Thyroid gland (tissue), 4 donors: Measurements from ENCODE around the gene CDH23.

ENCODE experiments used
- CTCF ChIP-seq, 6 experiments: fragments of 200-600 bp in 3 of 6; fragments of 450-650 bp in 3 of 6; sonication (generic) in 3 of 6; IDR thresholded peaks; one replicate each; pipeline ENCODE4 v1.5.1; 2016 to 2019; ENCODE audit warnings: antibody characterized with exemption in 6 of 6, mild to moderate bottlenecking in 2 of 6, inconsistent platforms in 1 of 6, moderate library complexity in 1 of 6
- POLR2A ChIP-seq, 2 donors: fragments of 450-650 bp; IDR thresholded peaks; one replicate each; pipeline ENCODE4 v1.6.1; 2017; ENCODE audit warnings: antibody characterized with exemption in 2 of 2, mild to moderate bottlenecking in 2 of 2, moderate library complexity in 1 of 2

- TF ChIP-seq CTCF (IDR thresholded peaks at IDR 0.05) (no peak), POLR2A (IDR thresholded peaks at IDR 0.05) (no peak)
Observed at GRCh38 chr10:71763352-71764127, 366.8 kb downstream of the CDH23 start.
